Neuronal stem cell (in vitro differentiated cells): Measurements from ENCODE around the gene RAB34.

Experiments used
- DNase-seq: peaks from one replicate; pipeline ENCODE4 v3.0.0-alpha.2; 2013; ENCODE audit warnings: low spot score
- H2AFZ ChIP-seq: one replicate; pipeline ENCODE4 v1.6.1; 2013; ENCODE audit warnings: mild to moderate bottlenecking, low read length, inconsistent platforms
- H2AK5ac ChIP-seq: 2 replicates; pipeline ENCODE4 v1.6.1; 2013; ENCODE audit warnings: low read depth, mild to moderate bottlenecking, inconsistent platforms, low read length, moderate library complexity, mixed read lengths
- H2BK120ac ChIP-seq: 2 replicates; pipeline ENCODE4 v1.6.1; 2013; ENCODE audit warnings: low read depth, mild to moderate bottlenecking, inconsistent platforms, low read length, moderate library complexity, mixed read lengths
- H2BK12ac ChIP-seq: one replicate; pipeline ENCODE4 v1.6.1; 2013; ENCODE audit warnings: low read length, inconsistent platforms
- H2BK15ac ChIP-seq: 2 replicates; pipeline ENCODE4 v1.6.1; 2013; ENCODE audit warnings: mild to moderate bottlenecking, low read length, inconsistent platforms, mixed read lengths
- H2BK5ac ChIP-seq: one replicate; pipeline ENCODE4 v1.6.1; 2013; ENCODE audit warnings: inconsistent platforms, mild to moderate bottlenecking, low read length, moderate library complexity
- H3K14ac ChIP-seq: one replicate; pipeline ENCODE4 v1.6.1; 2013; ENCODE audit warnings: low read length, inconsistent platforms
- H3K18ac ChIP-seq: 2 replicates; pipeline ENCODE4 v1.6.1; 2013; ENCODE audit warnings: low read length, inconsistent platforms
- H3K23ac ChIP-seq: 2 replicates; pipeline ENCODE4 v1.6.1; 2013; ENCODE audit warnings: low read depth, mild to moderate bottlenecking, mixed read lengths, low read length, inconsistent platforms; ENCODE audit not compliant: poor library complexity
- H3K27ac ChIP-seq: replicated peaks from 3 replicates; pipeline ENCODE4 v1.5.1; 2013; ENCODE audit warnings: low read length, inconsistent platforms
- H3K27me3 ChIP-seq, 3 experiments: 2 replicates each; pipeline ENCODE4 v1.6.1; 2013; ENCODE audit warnings: low read length in 3 of 3, mild to moderate bottlenecking in 2 of 3, inconsistent platforms in 1 of 3, low read depth in 1 of 3, mixed read lengths in 1 of 3, moderate library complexity in 1 of 3; ENCODE audit not compliant: control insufficient read depth in 3 of 3, insufficient read depth in 3 of 3
- H3K36me3 ChIP-seq, 2 donors: replicated peaks in 1 of 2; 2 replicates each; pipeline ENCODE4 v1.6.1; 2013; ENCODE audit warnings: low read length in 2 of 2; ENCODE audit not compliant: control insufficient read depth in 2 of 2, insufficient read depth in 2 of 2
- H3K4ac ChIP-seq: 2 replicates; pipeline ENCODE4 v1.6.1; 2013; ENCODE audit warnings: inconsistent platforms, mild to moderate bottlenecking, low read length, moderate library complexity
- H3K4me1 ChIP-seq, 2 donors: 1 replicate in 1 of 2; 2 replicates in 1 of 2; pipeline ENCODE4 v1.6.1; 2013; ENCODE audit warnings: low read length in 2 of 2, low read depth in 1 of 2; ENCODE audit not compliant: control insufficient read depth in 2 of 2, insufficient read depth in 1 of 2
- H3K4me2 ChIP-seq: one replicate; pipeline ENCODE4 v1.6.1; 2013; ENCODE audit warnings: mild to moderate bottlenecking, low read length, inconsistent platforms; ENCODE audit not compliant: insufficient read depth, poor library complexity, severe bottlenecking
- H3K4me3 ChIP-seq, 2 donors: 2 replicates each; pipeline ENCODE4 v1.5.1; 2013; ENCODE audit warnings: low read length in 2 of 2, mild to moderate bottlenecking in 2 of 2, inconsistent platforms in 1 of 2, moderate library complexity in 1 of 2
- H3K79me1 ChIP-seq: one replicate; pipeline ENCODE4 v1.6.1; 2013; ENCODE audit warnings: low read depth, mild to moderate bottlenecking, inconsistent platforms, low read length, moderate library complexity
- H3K9ac ChIP-seq: one replicate; pipeline ENCODE4 v1.6.1; 2013; ENCODE audit warnings: mild to moderate bottlenecking, low read depth, low read length, inconsistent platforms; ENCODE audit not compliant: poor library complexity
- H3K9me3 ChIP-seq, 2 donors: replicated peaks in 1 of 2; 2 replicates each; pipeline versions ENCODE3 to v1.6.1; 2013; ENCODE audit warnings: low read length in 2 of 2, mild to moderate bottlenecking in 2 of 2, inconsistent platforms in 1 of 2, low read depth in 1 of 2, mixed read lengths in 1 of 2, moderate library complexity in 1 of 2; ENCODE audit not compliant: control insufficient read depth in 2 of 2, insufficient read depth in 1 of 2
- H4K8ac ChIP-seq: one replicate; pipeline ENCODE4 v1.6.1; 2013; ENCODE audit warnings: low read depth, mild to moderate bottlenecking, inconsistent platforms, low read length, moderate library complexity
- H4K91ac ChIP-seq: one replicate; pipeline ENCODE4 v1.6.1; 2013; ENCODE audit warnings: low read length, low read depth, mild to moderate bottlenecking, inconsistent platforms; ENCODE audit not compliant: poor library complexity
- WGBS, 2 donors: extraction: QIAGEN DNeasy Blood & Tissue Kit; methylation state at CpG; one replicate each; pipeline ENCODE4 v1.1.7; 2013; ENCODE audit warnings: missing lambda C conversion rate in 2 of 2, mixed read lengths in 1 of 2; ENCODE audit not compliant: insufficient read length in 2 of 2, insufficient replicate concordance in 1 of 2; ENCODE audit errors: extremely low coverage in 2 of 2; 5-methylcytosine and 5-hydroxymethylcytosine counted together

Gene RAB34

DNA sequence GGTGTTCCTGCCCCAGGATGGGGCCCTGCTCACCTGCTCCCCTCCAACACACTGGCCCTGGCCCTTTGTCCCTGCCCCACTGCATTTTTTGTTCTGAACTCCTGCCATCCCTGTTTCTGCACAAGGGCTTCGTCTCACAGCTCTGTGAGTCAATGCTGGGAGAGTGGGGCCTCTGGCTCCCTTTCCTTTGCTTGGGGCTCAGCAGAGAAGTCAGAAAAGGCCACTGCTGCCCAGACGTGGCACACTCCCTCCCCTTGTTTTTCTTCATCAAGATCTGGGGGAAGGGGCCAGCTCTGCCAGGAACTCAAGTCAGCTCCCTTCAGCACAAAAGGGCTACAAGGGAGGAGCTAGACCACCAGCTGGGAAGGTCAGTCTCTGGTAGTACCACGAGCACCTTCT lies 14.9 kb downstream of the RAB34 start:
- Histone ChIP-seq H3K9me3 (no peaks in the 10 kb centered on the region), H3K18ac (no peak overlapping the region), H3K23ac (no peak overlapping the region), H2BK120ac (no peak overlapping the region), H3K79me1 (peaks cover 6% of the 10 kb centered on the region), H3K4ac (no peak overlapping the region), H3K4me1 (peaks cover 16 to 19% of the 10 kb centered on the region in 2 donors), H4K8ac (no peak overlapping the region), H4K91ac (no peak overlapping the region), H2BK5ac (no peak overlapping the region), H3K27me3 (no peaks in the 10 kb centered on the region), H2AFZ (no peak overlapping the region), H3K4me3 (no peak overlapping the region), H3K27ac (peak overlapping the region; percentile 56), H3K9ac (no peak overlapping the region), H3K36me3 (peaks cover 55 to 72% of the 10 kb centered on the region in 2 donors), H2BK15ac (no peak overlapping the region), H2AK5ac (no peak overlapping the region), H3K4me2 (no peak overlapping the region), H3K14ac (no peak overlapping the region), H2BK12ac (no peak overlapping the region)
- no CpG with 5 or more reads among the region's 3 CpGs for WGBS, 2 donors
- DNase-seq = no peak

- Histone ChIP-seq H3K14ac (no peak overlapping the region), H3K79me1 (peaks cover 6% of the 10 kb centered on the region), H3K4me2 (no peak overlapping the region), H3K23ac (peak overlapping the region; percentile 83), H2BK5ac (no peak overlapping the region), H2BK120ac (no peak overlapping the region), H2BK12ac (no peak overlapping the region), H3K27me3 (no peaks in the 10 kb centered on the region), H4K91ac (no peak overlapping the region), H3K9ac (peak overlapping the region; percentile 61), H2BK15ac (no peak overlapping the region), H3K18ac (no peak overlapping the region), H3K36me3 (peaks cover 60 to 77% of the 10 kb centered on the region in 2 donors), H3K4me1 (peaks cover 16 to 19% of the 10 kb centered on the region in 2 donors), H4K8ac (no peak overlapping the region), H3K4ac (no peak overlapping the region), H3K4me3 (no peak overlapping the region), H3K9me3 (no peaks in the 10 kb centered on the region), H2AK5ac (no peak overlapping the region), H2AFZ (no peak overlapping the region), H3K27ac (peak overlapping the region; percentile 56)
- no CpG with 5 or more reads among the region's 10 CpGs for WGBS, 2 donors
- DNase-seq = no peak
Measured at GRCh38 chr17:28702026-28702751, 15.5 kb downstream of the RAB34 start.

DNA sequence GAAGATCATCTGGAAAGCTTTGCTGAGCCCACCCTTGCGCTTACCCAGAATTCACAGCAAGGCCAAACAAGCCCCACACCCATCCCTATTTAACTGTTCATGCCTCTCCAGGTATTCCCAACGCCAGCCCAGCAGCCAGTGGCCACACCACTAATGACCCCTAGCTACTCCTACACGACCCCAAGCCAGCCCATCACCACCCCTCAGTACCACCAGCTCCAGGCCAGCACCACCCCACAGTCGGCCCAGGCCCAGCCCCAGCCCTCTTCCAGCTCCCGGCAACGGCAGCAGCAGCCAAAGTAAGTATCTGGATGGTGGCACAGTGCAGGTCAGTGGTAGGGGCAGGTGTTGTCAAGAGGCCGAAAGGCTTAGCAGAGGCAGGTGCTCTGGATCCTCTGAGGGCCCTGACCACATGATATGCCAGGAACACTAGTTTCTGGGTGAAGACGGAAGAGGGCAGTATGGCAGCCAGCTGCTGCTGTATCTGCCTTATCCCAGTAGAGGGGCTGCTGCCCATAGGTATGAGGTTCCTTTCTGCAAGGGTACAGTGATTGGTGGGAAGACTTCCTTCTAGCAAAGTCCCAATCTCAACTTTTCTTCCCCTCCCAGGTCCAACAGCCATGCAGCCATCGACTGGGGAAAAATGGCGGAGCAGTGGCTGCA lies 16.7 kb downstream of the RAB34 start:
- Histone ChIP-seq H2BK120ac (no peak overlapping the region), H3K18ac (no peak overlapping the region), H3K4me3 (no peak overlapping the region), H3K27ac (no peak overlapping the region), H3K23ac (peak overlapping the region; percentile 83), H4K8ac (no peak overlapping the region), H3K79me1 (peaks cover 4% of the 10 kb centered on the region), H3K4me2 (no peak overlapping the region), H3K14ac (no peak overlapping the region), H2BK12ac (no peak overlapping the region), H3K4me1 (peaks cover 16 to 17% of the 10 kb centered on the region in 2 donors), H2BK15ac (no peak overlapping the region), H3K9me3 (no peaks in the 10 kb centered on the region), H3K9ac (no peak overlapping the region), H3K27me3 (no peaks in the 10 kb centered on the region), H2BK5ac (no peak overlapping the region), H2AFZ (no peak overlapping the region), H3K4ac (no peak overlapping the region), H3K36me3 (peaks cover 68 to 88% of the 10 kb centered on the region in 2 donors), H4K91ac (no peak overlapping the region), H2AK5ac (no peak overlapping the region)
- DNase-seq = no peak
- WGBS, 2 donors = no CpG with 5 or more reads among the region's 10 CpGs

GRCh38 chr17:28700278-28700677 lies 17.4 kb downstream of the RAB34 start:
- Histone ChIP-seq H4K8ac (no peak overlapping the region), H3K4me2 (no peak overlapping the region), H4K91ac (no peak overlapping the region), H3K9me3 (no peaks in the 10 kb centered on the region), H3K9ac (no peak overlapping the region), H3K36me3 (peaks cover 71 to 94% of the 10 kb centered on the region in 2 donors), H3K27ac (no peak overlapping the region), H2AFZ (no peak overlapping the region), H3K27me3 (no peaks in the 10 kb centered on the region), H3K4ac (no peak overlapping the region), H3K79me1 (no peaks in the 10 kb centered on the region), H3K23ac (peak overlapping the region; percentile 25), H3K4me1 (peaks cover 16% of the 10 kb centered on the region in 2 donors), H2BK120ac (no peak overlapping the region), H3K4me3 (no peak overlapping the region), H3K18ac (no peak overlapping the region), H2BK12ac (no peak overlapping the region), H2BK15ac (no peak overlapping the region), H2BK5ac (no peak overlapping the region), H2AK5ac (no peak overlapping the region), H3K14ac (no peak overlapping the region)
- no CpG with 5 or more reads among the region's 8 CpGs for WGBS, 2 donors
- no peak for DNase-seq
